ENCODE results near the gene OR2T3. TPM values are rescaled to one million over a fixed set of nuclear protein-coding genes. Genes with fewer than 3 reads are reported as not detected.

The OR2T3 gene
- 0.24 TPM in 1 of 2 replicates, not detected in the other for total RNA-seq

DNA sequence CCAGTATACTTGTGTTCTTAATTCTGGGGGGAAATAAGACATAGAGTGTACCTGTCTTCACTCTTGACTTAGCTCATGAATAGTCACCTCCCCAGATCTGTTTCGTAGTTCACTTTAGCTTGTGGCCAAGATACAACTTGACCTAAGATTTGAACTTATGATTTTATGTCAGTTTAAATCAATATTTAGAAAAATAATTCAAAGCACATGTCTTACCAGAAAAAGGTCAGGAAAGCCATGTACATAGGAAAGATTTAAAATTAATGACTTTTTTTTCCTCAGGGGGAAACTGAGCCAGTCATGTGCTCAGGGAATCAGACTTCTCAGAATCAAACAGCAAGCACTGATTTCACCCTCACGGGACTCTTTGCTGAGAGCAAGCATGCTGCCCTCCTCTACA is at the start of gene OR2T3:
Gene OR2T3, plus strand, starts transcription at position 301 of the 400 bp plus-strand sequence. Its CDS starts 0 bp downstream, at position 301.

GRCh38 chr1:248445399-248445798 is 27.8 kb upstream of the OR2T3 start, which contains the start of gene OR2T2:
OR2T2 (plus strand) TSS chr1:248445637; CDS start chr1:248452798, 7,161 bp downstream.

GRCh38 chr1:248488289-248488688 is 15.1 kb downstream of the OR2T3 start, which contains the start of gene OR2T5:
OR2T5 (plus strand) TSS chr1:248488589; CDS start chr1:248488589, 0 bp downstream.

DNA sequence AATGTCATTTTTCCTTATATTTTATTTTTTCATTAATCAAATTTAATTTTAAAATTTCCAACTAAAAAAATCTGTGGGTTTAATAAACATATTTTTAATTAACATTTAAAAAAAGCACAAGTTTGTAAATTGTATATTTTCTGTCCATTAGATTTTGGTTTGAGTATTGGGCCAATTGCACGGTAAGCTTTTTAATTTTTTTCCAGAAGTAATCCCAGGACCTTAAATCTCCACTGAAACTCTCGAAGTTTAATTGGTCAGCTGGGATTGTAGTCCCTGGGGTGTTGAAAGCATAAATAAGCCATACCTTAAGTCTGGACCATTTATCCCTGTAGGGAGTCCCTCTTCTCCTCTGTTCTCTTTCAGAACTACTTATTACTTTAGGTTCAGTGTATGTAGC is 34.6 kb downstream of the OR2T3 start, which contains the start of gene OR2G6:
Gene OR2G6, plus strand, starts transcription at position 301 of the 400 bp plus-strand sequence. CDS start 13,574 bp downstream, outside the sequence.

Other genes starting within 250 kb of the OR2T3 start
- not detected in 2 replicates for gene OR2M4, start 241.9 kb upstream of the OR2T3 start, total RNA-seq
- gene OR2T33, start 195.4 kb upstream of the OR2T3 start, total RNA-seq, result not detected in 2 replicates
- gene OR2T12, start 169.9 kb upstream of the OR2T3 start, total RNA-seq, result not detected in 2 replicates
- gene OR2M7, start 148.8 kb upstream of the OR2T3 start, total RNA-seq, result not detected in 2 replicates
- gene OR14C36, start 124.6 kb upstream of the OR2T3 start, total RNA-seq, result not detected in 2 replicates
- not detected in 2 replicates for gene OR2T4, start 111.7 kb upstream of the OR2T3 start, total RNA-seq
- not detected in 2 replicates for gene OR2T6, start 97.6 kb upstream of the OR2T3 start, total RNA-seq
- gene OR2T1, start 70.3 kb upstream of the OR2T3 start, total RNA-seq, result not detected in 2 replicates
- gene OR2T2, start 27.7 kb upstream of the OR2T3 start, total RNA-seq, result not detected in 2 replicates
- gene OR2T5, start 15.2 kb downstream of the OR2T3 start, total RNA-seq, result not detected in 2 replicates
- not detected in 2 replicates for gene OR2G6, start 34.7 kb downstream of the OR2T3 start, total RNA-seq
- gene OR2T29, start 89.4 kb downstream of the OR2T3 start, total RNA-seq, result not detected in 2 replicates
- gene OR2T34, start 101.4 kb downstream of the OR2T3 start, total RNA-seq, result not detected in 2 replicates
- not detected in 2 replicates for gene OR2T10, start 124.3 kb downstream of the OR2T3 start, total RNA-seq
- gene OR2T11, start 161.7 kb downstream of the OR2T3 start, total RNA-seq, result not detected in 2 replicates
- not detected in 2 replicates for gene OR2T35, start 171.9 kb downstream of the OR2T3 start, total RNA-seq
- gene OR2T27, start 182.2 kb downstream of the OR2T3 start, total RNA-seq, result not detected in 2 replicates
- gene OR14I1, start 229.4 kb downstream of the OR2T3 start, total RNA-seq, result not detected in 2 replicates

Measured in tracheal epithelial cell (primary cell).